ENCODE data around the gene SRL.

GRCh38 chr16:4264546-4264945, 22.7 kb upstream of the SRL start:
- no peak for TF ChIP-seq EP300 (IDR thresholded peaks at IDR 0.05)
- TF ChIP-seq CTCF (IDR thresholded peaks at IDR 0.05): no peak
- TF ChIP-seq POLR2AphosphoS5 (IDR thresholded peaks at IDR 0.05): no peak
